OCI-LY1 (cell line): ENCODE data around the gene SMYD1.

ENCODE experiments used
- H2AFZ ChIP-seq: fragments of 200-600 bp; sonication (generic), shearing (Covaris generic); 2 replicates; pipeline ENCODE4 v1.6.0; 2014; ENCODE audit warnings: antibody characterized with exemption, mild to moderate bottlenecking, low read length
- H3F3A ChIP-seq: fragments of 200-600 bp; sonication (generic), shearing (Covaris generic); 2 replicates; pipeline ENCODE4 v1.6.0; 2014; ENCODE audit warnings: mild to moderate bottlenecking, antibody characterized with exemption, low read length, moderate library complexity; ENCODE audit not compliant: insufficient read depth
- H3K27ac ChIP-seq: fragments of 200-600 bp; sonication (generic); 2 replicates; pipeline ENCODE4 v1.5.1; 2014; ENCODE audit warnings: low read length, mixed run types, mild to moderate bottlenecking, low read depth; ENCODE audit not compliant: poor library complexity, severe bottlenecking
- H3K27me3 ChIP-seq: fragments of 200-600 bp; sonication (generic); 2 replicates; pipeline ENCODE4 v1.6.0; 2014; ENCODE audit warnings: antibody characterized with exemption, mild to moderate bottlenecking, low read length, moderate library complexity; ENCODE audit not compliant: insufficient read depth
- H3K36me3 ChIP-seq: fragments of 200-600 bp; sonication (generic); 2 replicates; pipeline ENCODE4 v1.6.1; 2014; ENCODE audit warnings: mild to moderate bottlenecking, antibody characterized with exemption, low read length, moderate library complexity, mixed read lengths; ENCODE audit not compliant: insufficient read depth
- H3K4me1 ChIP-seq: fragments of 200-600 bp; sonication (generic); 2 replicates; pipeline ENCODE4 v1.5.1; 2014; ENCODE audit warnings: mild to moderate bottlenecking, low read length, moderate library complexity; ENCODE audit not compliant: insufficient read depth, severe bottlenecking
- H3K4me2 ChIP-seq: fragments of 200-600 bp; sonication (generic), shearing (Covaris generic); 2 replicates; pipeline ENCODE4 v1.6.1; 2014; ENCODE audit warnings: low read length
- H3K4me3 ChIP-seq: fragments of 200-600 bp; sonication (generic); 2 replicates; pipeline ENCODE4 v1.5.1; 2014; ENCODE audit warnings: low read length, low read depth, mild to moderate bottlenecking, mixed read lengths; ENCODE audit not compliant: poor library complexity, severe bottlenecking
- H3K79me2 ChIP-seq: fragments of 200-600 bp; shearing (Covaris generic); 2 replicates; pipeline ENCODE4 v1.6.1; 2016; ENCODE audit warnings: mixed run types, low read length, mixed read lengths; ENCODE audit not compliant: insufficient read depth
- H3K9ac ChIP-seq: fragments of 200-600 bp; sonication (generic), shearing (Covaris generic); 2 replicates; pipeline ENCODE4 v1.6.1; 2014; ENCODE audit warnings: mild to moderate bottlenecking, low read length, mixed read lengths
- H3K9me2 ChIP-seq: fragments of 200-600 bp; sonication (generic), shearing (Covaris generic); 2 replicates; pipeline ENCODE4 v1.6.1; 2014; ENCODE audit warnings: low read depth, mild to moderate bottlenecking, low read length, mixed read lengths
- H3K9me3 ChIP-seq: fragments of 200-600 bp; shearing (Covaris generic); 2 replicates; pipeline ENCODE4 v1.6.1; 2014; ENCODE audit warnings: low read length, mixed read lengths
- H4K20me1 ChIP-seq: fragments of 200-600 bp; sonication (generic), shearing (Covaris generic); 2 replicates; pipeline ENCODE4 v1.6.0; 2016; ENCODE audit warnings: mild to moderate bottlenecking, low read length; ENCODE audit not compliant: insufficient read depth
- EZH2 ChIP-seq: fragments of 200-600 bp; sonication (generic), shearing (Covaris generic); IDR thresholded peaks from 2 replicates; pipeline ENCODE4 v1.8.0; 2017; ENCODE audit warnings: borderline replicate concordance, mixed run types, mild to moderate bottlenecking, antibody characterized with exemption, low read length, moderate library complexity, mixed read lengths
- TF ChIP-seq, protein P1 (sequence below): fragments of 200-600 bp; sonication (generic), shearing (Covaris generic); IDR thresholded peaks from 2 replicates; pipeline ENCODE4 v1.5.1; 2017; ENCODE audit warnings: mild to moderate bottlenecking, antibody characterized with exemption, low read length, moderate library complexity, mixed read lengths

SMYD1 gene

DNA sequence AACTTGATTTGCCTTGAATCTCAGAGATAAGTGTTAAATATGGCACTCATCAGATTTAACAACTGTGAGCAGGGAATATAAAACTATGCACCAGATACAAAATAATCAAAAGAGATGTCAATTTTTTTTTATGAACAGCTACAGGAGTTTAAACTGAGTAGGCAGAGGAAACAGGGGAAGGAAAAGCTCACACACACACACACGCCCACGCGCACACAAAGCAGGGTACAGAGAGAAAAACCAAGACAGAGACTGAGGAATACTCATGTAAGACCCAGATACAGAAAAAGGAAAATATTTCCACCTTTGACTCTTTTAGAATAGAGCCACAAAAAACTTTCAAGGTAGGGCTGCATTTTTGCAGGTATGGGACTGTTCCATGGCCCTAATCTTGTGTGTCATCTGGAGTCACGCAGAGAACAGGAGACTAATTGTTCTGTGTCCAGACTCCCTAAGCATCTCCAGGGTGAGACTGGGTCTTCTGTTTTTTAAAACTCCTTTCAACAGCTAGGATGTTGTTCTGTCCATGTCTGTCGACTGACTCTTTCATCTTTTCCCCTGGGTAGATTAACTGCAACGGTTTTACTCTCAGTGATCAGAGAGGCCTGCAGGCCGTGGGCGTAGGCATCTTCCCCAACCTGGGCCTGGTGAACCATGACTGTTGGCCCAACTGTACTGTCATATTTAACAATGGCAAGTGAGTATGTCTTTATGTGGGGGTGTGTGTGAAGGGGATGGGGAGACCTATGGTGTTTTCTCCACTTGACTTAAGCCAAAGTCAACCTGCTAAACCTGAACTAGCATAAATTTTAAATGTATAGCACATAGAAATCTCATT is 23.0 kb downstream of the SMYD1 start:
- TF ChIP-seq, protein P1, sequence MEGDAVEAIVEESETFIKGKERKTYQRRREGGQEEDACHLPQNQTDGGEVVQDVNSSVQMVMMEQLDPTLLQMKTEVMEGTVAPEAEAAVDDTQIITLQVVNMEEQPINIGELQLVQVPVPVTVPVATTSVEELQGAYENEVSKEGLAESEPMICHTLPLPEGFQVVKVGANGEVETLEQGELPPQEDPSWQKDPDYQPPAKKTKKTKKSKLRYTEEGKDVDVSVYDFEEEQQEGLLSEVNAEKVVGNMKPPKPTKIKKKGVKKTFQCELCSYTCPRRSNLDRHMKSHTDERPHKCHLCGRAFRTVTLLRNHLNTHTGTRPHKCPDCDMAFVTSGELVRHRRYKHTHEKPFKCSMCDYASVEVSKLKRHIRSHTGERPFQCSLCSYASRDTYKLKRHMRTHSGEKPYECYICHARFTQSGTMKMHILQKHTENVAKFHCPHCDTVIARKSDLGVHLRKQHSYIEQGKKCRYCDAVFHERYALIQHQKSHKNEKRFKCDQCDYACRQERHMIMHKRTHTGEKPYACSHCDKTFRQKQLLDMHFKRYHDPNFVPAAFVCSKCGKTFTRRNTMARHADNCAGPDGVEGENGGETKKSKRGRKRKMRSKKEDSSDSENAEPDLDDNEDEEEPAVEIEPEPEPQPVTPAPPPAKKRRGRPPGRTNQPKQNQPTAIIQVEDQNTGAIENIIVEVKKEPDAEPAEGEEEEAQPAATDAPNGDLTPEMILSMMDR: no peak
- no peak for TF ChIP-seq EZH2
- Histone ChIP-seq H2AFZ (no peak overlapping the region), H3K4me1 (no peaks in the 10 kb centered on the region), H4K20me1 (no peaks in the 10 kb centered on the region), H3K79me2 (no peaks in the 10 kb centered on the region), H3K27ac (no peak overlapping the region), H3K4me3 (no peak overlapping the region), H3K4me2 (no peak overlapping the region), H3K27me3 (no peaks in the 10 kb centered on the region), H3K9me3 (no peaks in the 10 kb centered on the region), H3F3A (no peaks in the 10 kb centered on the region), H3K36me3 (no peaks in the 10 kb centered on the region), H3K9me2 (no peaks in the 10 kb centered on the region), H3K9ac (no peak overlapping the region)

- H3K4me3 ChIP-seq: no peak overlapping the region
- H3K9ac ChIP-seq: no peak overlapping the region
- H3K79me2 ChIP-seq: no peaks in the 10 kb centered on the region
- H3K27ac ChIP-seq: no peak overlapping the region
- no peak overlapping the region for H2AFZ ChIP-seq
- H4K20me1 ChIP-seq: no peaks in the 10 kb centered on the region
- no peak for TF ChIP-seq EZH2
- TF ChIP-seq, protein P1: no peak
- no peaks in the 10 kb centered on the region for H3K27me3 ChIP-seq
- H3K9me3 ChIP-seq: no peaks in the 10 kb centered on the region
- no peaks in the 10 kb centered on the region for H3K9me2 ChIP-seq
- no peak overlapping the region for H3K4me2 ChIP-seq
- H3F3A ChIP-seq: no peaks in the 10 kb centered on the region
- no peaks in the 10 kb centered on the region for H3K4me1 ChIP-seq
- no peaks in the 10 kb centered on the region for H3K36me3 ChIP-seq
Observed at GRCh38 chr2:88091943-88092342, 24.3 kb downstream of the SMYD1 start.

- Histone ChIP-seq H3K9ac (no peak overlapping the region), H3K4me2 (no peak overlapping the region), H3K4me1 (no peaks in the 10 kb centered on the region), H3K79me2 (no peaks in the 10 kb centered on the region), H4K20me1 (no peaks in the 10 kb centered on the region), H3F3A (no peaks in the 10 kb centered on the region), H2AFZ (no peak overlapping the region), H3K9me3 (no peaks in the 10 kb centered on the region), H3K4me3 (no peak overlapping the region), H3K27me3 (no peaks in the 10 kb centered on the region), H3K9me2 (no peaks in the 10 kb centered on the region), H3K27ac (no peak overlapping the region), H3K36me3 (no peaks in the 10 kb centered on the region)
- TF ChIP-seq, protein P1: no peak
- no peak for TF ChIP-seq EZH2
Observed at GRCh38 chr2:88092773-88093172, 25.1 kb downstream of the SMYD1 start.
